ENCODE measurements around the gene GAMT.

DNA sequence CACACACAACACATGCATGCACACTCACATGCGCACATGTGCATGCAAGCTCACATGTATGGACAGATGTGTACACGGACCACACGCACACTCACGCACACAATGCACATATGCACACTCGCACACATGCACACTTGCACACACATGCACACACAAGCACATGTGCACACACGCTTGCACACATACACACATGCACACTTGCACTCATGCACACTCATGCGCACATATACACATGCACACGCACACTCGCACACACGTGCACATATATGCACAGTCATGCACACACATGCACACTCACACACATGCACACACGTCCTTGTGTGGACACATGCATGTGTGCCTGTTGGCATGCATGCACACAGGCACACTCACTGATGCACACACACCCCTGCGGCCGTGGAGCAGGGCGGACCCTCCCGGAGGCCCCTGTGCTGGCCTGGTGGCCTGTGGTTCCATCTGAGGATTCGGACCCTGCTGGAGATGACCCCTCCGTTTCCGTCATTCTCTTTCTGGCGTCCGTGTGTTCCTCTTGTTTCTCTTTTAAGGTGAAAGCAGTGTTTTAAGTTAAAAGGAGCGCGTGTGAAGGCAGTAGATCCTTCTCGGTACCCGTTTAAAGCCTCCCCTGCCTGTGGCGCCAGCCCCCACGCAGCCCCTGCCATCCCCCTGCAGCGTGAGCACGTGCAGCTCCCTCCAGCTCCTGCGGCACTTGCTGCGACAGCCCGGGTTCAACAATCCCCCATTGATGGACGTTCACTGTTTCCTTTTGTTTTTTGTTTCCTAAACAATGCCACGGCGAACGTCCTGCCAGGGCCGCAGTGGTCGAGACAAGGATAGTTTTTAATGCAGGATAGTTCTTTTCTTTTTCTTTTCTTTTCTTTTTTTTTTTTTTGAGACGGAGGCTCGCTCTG lies 12.1 kb downstream of the GAMT start:
- TF ChIP-seq FOXO1 (CRISPR knock-in tag; IDR thresholded peaks at IDR 0.05) (no peak), DPF2 (CRISPR knock-in tag; IDR thresholded peaks at IDR 0.05; ENCODE audit: borderline replicate concordance, low read depth) (no peak), KLF16 (CRISPR knock-in tag; IDR thresholded peaks at IDR 0.05) (no peak)
- TF ChIP-seq, protein P1, sequence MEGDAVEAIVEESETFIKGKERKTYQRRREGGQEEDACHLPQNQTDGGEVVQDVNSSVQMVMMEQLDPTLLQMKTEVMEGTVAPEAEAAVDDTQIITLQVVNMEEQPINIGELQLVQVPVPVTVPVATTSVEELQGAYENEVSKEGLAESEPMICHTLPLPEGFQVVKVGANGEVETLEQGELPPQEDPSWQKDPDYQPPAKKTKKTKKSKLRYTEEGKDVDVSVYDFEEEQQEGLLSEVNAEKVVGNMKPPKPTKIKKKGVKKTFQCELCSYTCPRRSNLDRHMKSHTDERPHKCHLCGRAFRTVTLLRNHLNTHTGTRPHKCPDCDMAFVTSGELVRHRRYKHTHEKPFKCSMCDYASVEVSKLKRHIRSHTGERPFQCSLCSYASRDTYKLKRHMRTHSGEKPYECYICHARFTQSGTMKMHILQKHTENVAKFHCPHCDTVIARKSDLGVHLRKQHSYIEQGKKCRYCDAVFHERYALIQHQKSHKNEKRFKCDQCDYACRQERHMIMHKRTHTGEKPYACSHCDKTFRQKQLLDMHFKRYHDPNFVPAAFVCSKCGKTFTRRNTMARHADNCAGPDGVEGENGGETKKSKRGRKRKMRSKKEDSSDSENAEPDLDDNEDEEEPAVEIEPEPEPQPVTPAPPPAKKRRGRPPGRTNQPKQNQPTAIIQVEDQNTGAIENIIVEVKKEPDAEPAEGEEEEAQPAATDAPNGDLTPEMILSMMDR (CRISPR knock-in tag; IDR thresholded peaks at IDR 0.05), result no peak
- TF ChIP-seq, protein P2, sequence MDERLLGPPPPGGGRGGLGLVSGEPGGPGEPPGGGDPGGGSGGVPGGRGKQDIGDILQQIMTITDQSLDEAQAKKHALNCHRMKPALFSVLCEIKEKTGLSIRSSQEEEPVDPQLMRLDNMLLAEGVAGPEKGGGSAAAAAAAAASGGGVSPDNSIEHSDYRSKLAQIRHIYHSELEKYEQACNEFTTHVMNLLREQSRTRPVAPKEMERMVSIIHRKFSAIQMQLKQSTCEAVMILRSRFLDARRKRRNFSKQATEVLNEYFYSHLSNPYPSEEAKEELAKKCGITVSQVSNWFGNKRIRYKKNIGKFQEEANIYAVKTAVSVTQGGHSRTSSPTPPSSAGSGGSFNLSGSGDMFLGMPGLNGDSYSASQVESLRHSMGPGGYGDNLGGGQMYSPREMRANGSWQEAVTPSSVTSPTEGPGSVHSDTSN (CRISPR knock-in tag; IDR thresholded peaks at IDR 0.05), result no peak

All from HepG2 (cell line).